ENCODE results near the gene UBR4.

UBR4 gene

DNA sequence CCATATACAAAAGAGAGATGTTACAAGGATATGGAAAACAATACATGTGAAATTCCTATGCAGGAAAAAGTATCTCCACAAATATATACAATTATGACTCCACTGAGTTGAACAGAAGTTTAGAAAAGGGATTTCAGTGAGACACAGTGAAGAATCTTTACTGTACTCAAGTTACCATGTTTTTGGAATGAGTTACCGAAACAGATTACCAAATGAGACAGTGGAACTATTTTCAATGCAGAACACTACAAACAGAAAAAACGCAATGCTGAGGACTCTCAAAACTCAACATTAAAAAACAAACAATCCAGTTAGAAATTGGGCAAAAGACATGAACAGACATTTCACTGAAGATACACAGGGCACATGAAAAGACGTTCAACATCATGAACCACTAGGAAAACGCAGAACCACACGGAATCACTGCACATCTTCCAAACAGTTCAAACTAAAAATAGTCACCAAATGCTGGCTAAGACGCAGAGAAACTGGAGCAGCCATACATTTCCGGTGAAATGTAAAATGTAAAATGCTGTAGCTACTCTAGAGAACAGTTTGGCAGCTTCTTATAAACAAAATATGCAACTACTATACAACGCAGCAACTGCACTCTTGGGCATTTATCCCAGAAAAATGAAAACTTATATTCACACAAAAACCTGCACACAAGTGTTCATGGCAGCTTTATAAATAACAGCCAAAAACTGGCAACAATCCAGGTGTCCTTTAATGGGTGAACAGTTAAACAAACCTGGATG lies 118.7 kb downstream of the UBR4 start:
- DNase-seq (ENCODE audit: low read depth): no peak

DNA sequence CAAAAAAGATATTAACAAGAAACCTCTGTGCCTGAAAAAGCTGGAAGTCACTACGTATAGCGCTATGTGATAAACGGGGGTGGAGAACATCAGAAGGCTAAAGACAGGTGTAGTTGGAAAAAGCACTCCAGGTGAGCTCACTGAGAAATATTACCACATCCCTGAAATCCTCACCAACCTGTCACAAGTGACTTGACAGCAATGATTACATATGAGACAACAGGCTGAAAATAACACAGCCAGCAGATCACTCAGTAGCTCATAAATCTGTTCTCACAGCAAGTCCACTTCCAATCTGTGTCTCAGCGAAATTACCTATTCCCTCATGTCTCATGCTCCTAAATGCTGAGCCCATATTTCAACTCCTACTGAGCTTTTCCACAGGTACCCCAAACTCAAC lies 120.5 kb downstream of the UBR4 start:
- DNase-seq (ENCODE audit: low read depth): no peak

DNA sequence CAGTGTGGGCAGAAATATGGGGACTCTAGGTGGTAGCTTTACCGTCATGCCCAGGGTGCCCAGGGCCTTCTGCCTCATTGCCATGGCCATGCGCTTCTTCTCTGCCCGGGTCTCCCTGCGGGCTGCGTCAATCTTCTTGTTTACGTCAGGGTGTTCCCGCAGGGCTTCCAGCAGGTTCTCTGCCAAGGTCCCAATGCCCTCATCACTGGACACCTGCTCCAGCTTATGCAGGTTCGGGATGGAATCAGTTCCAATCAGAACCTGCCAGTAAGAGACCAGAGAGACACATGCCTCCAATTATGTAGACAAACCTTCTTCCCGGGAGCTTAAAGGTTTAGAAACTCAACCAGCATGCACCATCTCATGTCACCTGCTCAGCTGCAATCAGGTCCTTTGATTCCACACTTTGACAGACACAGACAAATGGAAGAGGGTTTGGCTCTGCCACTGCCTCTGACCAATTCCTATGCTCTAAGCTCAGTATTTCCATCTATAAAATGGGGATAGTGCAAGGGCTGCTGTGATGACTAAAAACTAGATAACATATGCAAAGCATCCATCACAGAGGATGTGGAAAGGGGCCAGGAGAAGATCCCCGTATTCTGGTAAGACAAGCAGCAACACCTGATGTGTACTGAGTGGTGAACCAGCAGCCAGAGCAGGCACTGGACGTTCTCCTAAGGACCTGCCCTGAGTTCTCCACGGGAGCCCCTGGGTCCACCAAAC lies 121.2 kb downstream of the UBR4 start:
- DNase-seq (ENCODE audit: low read depth): no peak

DNA sequence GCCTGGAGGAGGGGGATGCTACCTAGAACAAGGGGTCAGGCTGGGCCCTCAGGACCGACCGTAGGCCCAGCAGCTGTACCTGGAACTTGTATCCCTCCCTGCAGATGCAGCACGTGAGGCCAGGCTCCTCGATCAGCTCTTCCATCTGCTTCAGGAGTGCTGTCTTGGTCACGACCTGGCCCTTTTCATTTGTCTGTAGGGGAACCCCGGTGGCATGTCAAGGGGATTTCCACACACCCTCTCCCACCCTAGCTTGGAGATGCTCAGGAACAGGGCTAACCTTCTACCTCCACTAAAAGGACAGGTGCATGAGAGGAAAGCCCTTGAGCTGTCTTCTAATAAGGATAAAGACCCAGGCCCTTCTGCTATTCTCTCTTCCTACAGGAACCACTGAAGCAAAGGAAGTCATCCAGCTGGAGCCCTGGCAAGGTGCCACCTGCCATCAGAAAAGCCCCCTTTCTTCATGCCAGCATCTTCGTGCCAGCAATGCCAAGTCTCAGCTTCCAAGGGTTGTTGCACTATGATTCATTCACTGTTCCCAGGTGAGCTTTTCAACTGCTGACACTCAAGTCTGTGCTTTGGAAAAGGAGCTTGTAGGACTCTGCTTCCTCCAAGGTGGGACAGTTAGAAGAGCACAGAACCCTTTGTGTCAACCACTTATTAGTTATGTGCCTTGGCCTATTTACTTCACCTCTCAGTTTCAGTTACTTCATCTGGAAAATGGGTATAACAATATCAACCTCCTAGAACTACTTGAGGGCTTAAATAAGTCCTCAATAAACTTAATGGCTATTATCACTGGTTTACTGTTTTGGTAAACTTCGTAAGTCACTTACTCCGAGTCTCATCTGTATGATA lies 122.1 kb downstream of the UBR4 start:
- DNase-seq (ENCODE audit: low read depth): no peak

DNA sequence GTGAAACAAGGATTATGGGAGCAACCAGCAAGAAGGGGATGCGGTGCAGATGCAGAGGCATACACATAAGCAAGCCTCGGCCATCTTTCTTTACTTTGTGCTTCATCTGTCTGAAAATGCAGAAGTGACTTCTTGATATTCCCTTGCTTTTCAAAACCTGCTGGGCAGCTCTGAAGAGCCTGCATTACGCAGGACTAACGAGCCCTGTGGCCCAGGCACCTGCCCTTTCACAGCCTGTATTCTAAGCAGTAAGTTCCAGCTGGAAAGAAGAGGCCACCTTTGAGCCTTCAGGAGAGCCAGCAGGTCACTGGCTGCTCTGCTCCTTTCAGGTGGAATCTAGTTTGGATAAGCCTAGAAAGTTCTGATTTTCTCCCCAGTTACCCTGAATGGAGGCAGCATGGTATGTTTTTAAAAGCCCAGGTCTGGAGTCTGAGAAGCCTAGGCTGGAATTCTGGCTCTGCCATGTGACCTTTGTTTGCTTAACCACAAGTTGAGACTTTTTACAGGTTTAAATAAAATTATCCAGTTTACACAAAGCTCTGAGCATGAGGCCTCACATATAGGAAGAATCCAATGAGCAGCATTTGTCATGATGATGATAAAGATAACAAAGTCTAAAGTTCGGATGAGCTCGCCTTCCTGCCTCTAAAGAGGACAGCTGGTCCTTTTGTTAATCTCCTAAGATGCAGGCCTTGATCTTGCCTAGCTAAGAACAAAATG lies 122.9 kb downstream of the UBR4 start:
- DNase-seq (ENCODE audit: low read depth): no peak

DNA sequence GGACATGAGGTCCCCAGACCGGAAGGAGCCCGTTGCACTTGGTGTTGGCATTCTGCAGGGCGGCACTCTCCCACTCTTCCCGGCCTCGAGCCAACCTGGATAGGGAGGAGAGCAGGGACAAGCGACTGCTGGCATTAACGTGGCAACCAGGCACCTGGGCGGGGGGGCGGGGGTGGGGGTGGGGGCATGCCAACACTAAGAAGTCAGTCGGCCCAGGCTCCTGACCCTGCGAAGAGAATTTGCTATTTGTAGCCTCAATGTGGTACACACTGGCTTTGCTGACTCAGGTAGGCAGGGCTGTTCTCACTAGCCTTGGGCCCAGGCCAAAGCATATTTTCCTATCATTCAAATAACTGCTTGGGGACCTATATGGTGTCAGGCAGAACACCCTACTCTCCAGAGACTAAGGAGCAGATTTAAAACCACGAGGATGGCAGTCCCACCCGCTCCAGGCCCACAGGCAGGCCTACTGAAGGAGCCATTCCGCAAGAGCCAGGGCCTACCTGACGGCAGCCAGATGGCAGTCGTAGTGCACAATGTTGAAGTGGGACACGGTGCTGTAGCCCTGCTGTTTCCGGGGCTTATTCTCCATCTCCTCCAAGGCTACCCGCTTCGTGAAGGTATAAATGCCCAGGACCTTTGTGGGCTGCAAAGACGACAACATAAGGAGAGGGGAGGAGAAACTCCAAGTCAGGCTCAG lies 123.7 kb downstream of the UBR4 start:
- no peak for DNase-seq (ENCODE audit: low read depth)

DNA sequence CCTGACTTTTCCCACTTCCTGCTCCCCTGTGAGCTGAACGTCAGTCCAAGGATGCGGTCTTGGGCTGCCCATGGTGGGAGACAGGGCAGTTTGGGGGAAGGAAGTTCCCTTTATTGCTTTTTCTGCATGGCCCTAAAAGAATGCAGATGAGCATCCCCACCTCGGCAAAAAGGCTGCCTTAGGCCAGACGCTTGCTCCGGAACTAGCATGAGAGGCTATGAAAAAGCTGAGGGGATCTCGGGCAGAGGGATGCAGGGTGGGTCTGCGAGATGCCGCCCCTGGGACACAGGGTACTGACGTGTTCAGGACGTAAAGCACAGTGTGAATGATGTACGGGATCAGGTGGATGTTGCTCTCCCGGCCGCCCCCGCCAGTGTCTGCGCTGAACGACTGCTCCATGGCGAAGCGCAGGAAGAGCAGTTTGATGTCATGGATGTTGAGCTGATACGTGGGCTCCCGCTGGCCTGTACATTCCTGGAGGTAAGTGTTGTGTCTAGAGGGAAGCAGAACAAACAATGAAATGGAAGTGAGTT lies 125.8 kb downstream of the UBR4 start:
- DNase-seq (ENCODE audit: low read depth): no peak

DNA sequence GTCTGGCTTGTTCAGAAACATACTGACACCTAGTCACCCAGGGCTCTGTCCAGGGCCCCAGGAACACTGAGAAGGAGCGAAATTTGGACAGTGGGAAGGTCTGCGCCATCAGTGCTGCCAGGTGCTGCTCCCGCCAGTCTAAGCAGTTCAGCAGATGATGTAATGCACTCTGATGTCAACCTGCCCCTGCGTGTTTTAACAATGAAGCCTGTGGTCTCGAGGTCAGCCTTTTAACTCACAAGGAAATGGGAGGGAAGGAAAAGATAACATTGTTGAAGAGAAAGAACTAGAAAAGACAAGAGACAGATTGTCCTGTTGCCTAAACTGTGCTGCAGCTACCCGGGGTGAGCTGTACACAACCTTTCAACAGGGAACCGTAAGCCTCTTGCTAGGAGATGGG lies 127.0 kb downstream of the UBR4 start:
- no peak for DNase-seq (ENCODE audit: low read depth)

DNA sequence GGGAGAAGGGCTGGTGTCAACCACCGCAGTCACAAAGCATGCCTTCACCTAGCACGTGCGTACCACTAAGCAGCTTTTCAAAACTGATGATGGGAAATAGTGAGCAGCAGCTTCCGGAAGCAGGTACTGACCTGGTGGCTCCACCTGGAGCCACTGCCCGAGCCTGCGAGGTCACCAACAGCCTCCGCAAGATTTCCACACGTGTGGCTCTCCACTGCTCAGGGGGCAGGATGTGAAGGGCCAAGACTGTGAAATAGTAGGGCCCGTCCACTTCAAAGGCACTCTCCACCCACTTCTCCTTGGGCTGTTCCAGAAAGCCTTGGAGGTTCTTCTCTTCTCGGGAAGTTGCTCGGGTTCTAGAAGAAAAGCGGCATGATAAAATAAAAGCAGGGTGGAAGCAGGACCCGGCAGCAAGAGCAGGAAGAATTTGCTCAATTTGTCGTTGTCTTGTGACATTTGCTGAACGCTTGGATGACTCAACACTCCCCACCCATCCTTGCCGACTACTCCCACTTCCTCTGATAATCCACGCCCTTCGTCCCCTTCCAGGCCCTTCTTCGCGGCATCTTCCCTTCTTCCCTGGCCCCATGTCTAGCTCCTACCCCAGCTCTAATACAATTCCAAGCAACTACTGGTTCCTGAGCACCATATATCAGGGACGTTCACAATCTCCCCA lies 128.7 kb downstream of the UBR4 start:
- DNase-seq (ENCODE audit: low read depth): peak; percentile 14

DNA sequence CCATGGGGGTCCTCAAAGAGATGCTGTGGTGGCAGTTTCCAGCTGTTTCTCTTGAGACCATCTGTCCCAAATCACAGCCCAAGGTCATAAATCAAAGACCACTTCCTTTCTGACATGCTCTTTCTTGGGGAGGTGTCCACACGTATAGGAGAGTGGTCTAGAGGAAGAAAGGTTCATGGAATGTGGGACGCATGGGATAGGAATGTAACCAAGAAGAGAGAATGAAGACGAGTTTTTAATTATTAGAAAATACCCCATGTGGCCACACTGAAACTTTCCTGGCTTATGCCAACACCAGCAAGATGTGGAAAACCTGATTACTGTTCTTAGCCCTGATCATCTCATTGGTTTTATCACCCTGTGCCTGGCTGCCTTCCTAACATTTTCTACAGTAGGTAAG lies 129.3 kb downstream of the UBR4 start:
- no peak for DNase-seq (ENCODE audit: low read depth)

DNA sequence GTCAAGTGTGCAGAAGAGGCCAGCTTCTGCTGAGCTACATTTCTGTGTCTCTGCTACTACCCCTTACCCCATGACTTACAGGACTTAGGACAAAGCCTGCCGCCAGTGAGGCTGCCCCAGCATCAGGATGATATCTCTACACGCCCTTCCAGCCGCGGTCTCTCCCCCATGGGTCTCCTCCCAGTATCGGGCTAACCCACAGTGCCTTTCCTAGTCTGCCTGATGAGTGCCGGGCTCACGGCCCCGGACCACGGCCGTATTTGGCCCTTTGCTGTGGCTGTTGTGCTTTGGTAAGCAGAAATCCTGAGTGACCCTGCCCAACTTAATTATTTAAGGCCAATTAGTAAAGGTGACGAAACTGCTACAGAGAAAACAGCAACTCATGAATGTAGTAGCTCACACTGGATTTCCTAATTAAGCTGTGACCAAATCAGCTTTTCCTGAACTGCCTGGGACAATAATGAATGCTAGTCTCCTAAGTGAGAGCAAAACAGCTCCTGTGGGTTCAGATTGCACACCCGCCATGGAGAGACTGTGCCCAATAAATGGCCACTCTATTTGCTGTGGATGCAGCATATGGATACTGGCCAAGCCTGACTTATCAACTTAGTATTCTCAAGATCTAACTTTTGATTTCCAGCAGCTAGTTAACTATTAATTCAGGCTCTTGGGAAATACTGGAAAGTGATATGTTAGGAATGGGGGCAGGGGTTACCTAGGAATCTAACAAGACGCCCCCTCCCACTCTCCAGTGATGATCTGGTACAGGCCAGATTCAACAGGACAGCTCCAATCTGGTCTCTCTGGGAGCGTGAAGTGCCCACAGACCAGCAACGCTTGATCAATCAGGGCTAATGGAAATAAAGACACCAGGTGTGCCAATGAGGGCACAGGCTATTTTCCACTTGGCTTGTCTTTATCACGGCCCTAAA lies 130.3 kb downstream of the UBR4 start:
- no peak for DNase-seq (ENCODE audit: low read depth)

DNA sequence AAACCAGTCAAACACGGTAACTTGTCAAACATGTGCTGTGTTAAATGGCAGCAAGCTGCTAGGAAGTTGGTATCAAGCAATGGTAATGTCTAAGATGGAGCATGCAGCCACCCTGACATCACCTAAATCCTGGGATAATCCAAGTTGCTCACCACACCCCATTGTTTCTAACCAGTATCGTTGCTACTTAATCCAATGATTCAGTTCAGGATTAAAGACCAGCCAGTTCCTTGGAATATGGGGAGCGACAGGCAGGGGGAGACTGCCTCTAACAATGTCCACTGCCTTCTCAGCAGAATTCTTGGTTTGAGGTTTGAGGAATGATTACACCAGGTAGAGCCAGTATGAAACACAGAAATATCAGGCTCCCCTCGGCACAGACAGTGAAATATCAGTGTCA lies 131.5 kb downstream of the UBR4 start:
- no peak for DNase-seq (ENCODE audit: low read depth)

DNA sequence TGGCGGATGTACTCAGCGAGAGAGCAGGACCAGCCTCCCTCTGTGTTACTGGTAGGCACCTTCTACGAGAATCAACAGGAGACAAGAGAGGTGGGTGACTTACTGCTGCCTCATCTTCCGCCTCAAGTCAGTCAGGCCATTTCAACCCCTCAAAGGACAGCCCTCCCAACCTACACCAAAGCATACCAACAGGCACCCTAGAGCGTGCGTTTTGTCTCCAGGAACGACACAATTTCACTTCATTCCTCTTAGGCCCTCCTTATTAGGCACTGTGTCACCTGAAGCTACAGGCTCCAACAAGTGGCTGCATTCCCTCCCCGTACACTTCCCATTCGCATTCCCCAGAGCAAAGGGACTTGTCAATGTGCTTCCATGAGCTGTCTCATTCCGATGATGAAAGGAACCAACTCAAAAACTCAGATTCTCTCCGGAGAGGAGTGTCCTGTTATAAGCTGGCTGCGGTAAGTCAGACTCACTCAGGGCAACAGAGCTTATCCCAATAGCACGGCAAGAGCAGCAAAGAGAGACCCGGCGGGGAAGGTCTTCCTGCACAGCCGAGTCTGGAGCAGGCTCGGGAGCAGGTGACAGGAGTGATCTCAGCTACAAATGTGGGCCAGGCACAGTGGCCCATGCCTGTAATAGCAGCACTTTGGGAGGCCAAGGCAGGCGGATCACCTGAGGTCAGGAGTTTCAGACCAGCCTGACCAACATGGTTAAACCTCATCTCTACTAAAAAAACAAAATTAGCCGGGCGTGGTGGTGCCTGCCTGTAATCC lies 133.0 kb downstream of the UBR4 start:
- DNase-seq (ENCODE audit: low read depth): no peak

DNA sequence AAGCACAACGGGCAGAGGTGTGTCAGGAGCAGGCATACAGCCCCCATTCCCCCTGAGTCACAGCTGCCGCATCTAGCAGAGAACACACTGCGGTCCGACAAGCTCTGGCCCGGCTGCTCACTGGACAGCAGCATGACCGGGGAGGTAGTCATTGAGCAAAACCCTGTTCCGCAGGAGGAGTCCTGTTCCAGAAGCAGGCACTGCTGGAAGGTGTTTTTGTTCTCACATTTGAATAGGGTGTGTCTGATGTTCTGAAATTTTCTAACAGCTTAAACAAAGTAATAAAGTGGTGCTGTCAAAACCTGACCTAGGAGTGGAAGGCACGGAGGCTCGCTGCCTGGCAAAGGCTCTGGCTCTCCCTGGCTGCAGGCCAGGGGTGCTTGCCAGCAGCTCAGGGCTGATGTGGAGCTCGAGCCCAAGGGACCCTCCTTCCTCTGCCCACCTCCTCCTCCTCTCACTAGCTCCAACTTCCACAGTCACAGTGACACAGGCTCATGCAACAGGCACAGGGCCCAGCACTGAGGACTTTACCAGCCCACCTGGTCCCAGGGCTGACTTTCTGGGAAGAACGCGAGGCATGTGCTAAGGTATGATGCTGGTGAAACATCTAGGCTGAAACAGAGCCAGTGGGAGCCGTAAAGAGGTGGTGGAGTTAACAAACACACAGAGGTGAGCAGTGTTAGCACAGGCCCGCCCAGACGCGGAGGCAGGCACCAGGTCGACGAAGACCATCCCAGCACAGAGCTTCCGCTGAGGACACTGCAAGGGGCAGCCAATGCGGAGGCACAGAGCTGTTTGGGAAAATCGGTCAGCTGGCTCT lies 135.0 kb downstream of the UBR4 start:
- DNase-seq (ENCODE audit: low read depth): no peak

DNA sequence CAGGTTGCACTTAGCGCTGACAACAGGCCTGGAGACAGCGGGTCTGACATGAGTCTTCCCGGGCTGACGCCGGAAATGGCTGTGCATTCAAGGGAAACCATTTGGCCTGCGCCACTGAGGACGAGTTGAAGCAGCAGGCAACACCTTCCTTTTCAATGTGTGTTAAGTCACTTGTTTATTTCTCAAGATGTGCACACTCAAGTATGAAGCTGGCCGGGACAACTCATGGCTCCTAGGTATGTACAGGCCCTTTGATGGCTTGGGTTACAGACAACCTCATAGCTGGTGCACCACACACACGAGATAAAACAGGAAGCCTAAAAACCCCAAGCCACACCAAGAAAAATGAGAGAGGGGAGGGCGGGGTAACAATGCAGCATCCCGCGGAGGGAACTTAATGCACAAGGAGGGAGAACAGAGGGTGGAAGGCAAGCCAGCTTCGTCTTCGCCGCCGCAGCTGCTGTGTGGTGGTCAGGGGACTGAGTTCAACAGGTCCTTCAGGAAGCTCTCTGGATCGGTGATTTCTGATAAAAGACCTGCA lies 135.6 kb downstream of the UBR4 start:
- no peak for DNase-seq (ENCODE audit: low read depth)

DNA sequence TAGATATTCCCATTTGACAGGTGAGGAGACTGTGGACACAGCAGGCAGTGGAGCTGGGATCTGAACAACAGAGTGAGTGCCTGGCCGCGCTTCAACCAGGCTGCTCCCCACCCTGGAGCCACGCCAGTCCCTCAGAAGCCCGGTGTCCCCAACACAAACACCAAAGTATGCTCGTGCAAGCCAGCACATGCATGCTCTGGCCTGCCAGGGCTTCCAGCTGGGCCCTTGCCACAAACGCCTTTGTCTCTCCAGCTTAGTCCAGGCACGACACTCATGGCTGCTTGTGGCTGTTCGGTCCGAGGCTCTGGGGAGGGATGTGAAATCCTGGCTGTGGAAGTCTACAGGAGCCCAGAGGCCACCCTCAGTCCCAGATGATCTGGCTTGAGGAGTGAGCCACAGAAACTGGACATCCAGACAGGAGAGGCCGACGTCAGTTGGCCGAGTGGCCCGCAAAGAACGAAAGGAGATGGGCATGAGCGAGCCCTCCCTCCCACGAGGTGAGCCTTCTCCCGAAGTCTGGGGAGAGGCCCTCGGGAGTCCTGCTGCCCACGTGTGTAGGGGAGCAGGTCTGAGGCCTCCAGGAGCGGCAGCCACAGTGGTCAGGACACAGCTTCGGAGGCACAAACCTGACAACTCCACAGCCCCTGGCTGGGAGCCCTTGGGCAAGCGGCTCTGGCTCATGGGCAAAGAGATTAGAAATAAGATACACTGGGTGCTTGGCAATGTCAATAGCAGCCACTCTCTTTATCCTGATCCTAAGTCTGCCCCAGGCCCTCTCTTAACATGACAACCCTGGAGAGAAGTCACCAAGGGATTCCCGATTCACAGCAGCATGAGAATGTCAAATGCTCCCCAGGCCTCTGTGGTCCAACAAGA lies 136.5 kb downstream of the UBR4 start:
- no peak for DNase-seq (ENCODE audit: low read depth)
